Measurements from ENCODE around the gene C4orf33. TPM values are rescaled to one million over a fixed set of nuclear protein-coding genes. Genes with fewer than 3 reads are reported as not detected.

C4orf33 gene
- total and polyA plus RNA-seq, 5 donors = 6.1 to 7.2 (median 6.5) TPM

DNA sequence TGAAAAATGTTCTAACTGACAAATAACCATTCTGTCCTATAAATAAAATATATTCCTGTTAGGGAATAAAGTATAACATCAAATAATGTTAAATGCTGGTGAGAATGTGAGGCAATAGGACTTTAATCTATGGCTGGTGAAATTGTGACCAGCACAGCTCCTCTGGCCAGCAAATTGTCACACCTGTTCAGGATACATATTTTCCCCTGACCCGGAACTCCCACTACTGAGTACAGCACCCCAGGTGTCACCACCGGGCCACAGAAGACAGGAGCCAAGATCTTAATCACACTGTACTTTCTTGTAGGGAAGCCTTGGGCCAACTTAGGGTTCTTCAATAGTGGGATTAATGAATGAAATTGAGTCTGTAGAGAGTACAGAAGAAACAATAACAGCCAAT is 33.2 kb downstream of the C4orf33 start:
- Histone ChIP-seq H3K27me3 (ENCODE audit: control insufficient read depth, insufficient read depth) (no peaks in the 10 kb centered on the region), H3K9me3 (ENCODE audit: control insufficient read depth, low read length) (no peaks in the 10 kb centered on the region), H3K27ac (ENCODE audit: low read length) (no peak overlapping the region), H3K4me3 (ENCODE audit: low read length) (no peak overlapping the region), H3K4me1 (ENCODE audit: control insufficient read depth, insufficient read depth, low read length) (no peaks in the 10 kb centered on the region)
- no peak for DNase-seq
- no peak for ATAC-seq
- 83% methylated on average over 2 of the region's 2 CpGs for WGBS
- intact Hi-C loops (cut with DNase I) = no loop called here

DNA sequence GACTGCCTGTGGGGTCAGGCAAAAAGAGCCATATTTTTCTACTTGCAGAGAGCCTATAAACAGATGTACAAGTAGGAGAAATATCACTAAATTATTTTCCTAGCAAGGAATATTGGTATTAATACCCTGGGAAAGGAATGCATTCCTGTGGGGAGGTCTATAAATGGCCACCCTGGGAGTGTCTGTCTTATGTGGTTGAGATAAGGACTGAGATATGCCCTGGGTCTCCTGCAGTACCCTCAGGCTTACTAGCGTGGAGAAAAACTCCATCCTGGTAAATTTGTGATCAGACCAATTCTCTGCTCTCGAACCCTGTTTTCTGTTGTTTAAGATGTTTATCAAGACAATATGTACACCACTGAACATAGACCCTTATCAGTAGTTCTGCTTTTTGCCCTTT is 35.4 kb downstream of the C4orf33 start:
- Histone ChIP-seq H3K4me1 (ENCODE audit: control insufficient read depth, insufficient read depth, low read length) (no peaks in the 10 kb centered on the region), H3K4me3 (ENCODE audit: low read length) (no peak overlapping the region), H3K9me3 (ENCODE audit: control insufficient read depth, low read length) (no peaks in the 10 kb centered on the region), H3K27ac (ENCODE audit: low read length) (no peak overlapping the region), H3K27me3 (ENCODE audit: control insufficient read depth, insufficient read depth) (no peaks in the 10 kb centered on the region)
- WGBS = 84% methylated on average over 2 of the region's 2 CpGs
- ATAC-seq (no peak), DNase-seq (no peak)
- intact Hi-C loops (cut with DNase I) = no loop called here

DNA sequence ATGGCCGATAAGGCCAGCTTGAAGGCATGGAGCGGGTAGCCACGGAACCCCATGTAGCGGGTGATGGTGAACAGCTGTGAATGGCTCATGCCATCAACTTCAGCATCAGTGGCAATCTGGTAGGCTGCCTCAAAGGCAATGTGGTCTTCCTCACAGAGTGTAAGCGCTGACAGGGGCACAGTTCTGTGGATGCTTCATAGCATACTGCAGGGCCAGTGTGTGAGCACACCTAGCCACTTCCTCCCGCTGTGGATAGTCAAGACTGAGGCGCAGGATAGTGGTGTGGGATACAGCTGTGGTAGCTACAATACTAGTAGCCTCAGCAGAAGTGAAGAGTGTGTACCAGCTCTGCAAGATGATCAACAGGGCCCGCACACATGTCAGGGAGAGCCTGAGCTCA is 40.5 kb downstream of the C4orf33 start:
- no peak for DNase-seq
- Histone ChIP-seq H3K27me3 (ENCODE audit: control insufficient read depth, insufficient read depth) (no peaks in the 10 kb centered on the region), H3K27ac (ENCODE audit: low read length) (no peak overlapping the region), H3K4me3 (ENCODE audit: low read length) (no peak overlapping the region), H3K9me3 (ENCODE audit: control insufficient read depth, low read length) (no peaks in the 10 kb centered on the region), H3K4me1 (ENCODE audit: control insufficient read depth, insufficient read depth, low read length) (no peaks in the 10 kb centered on the region)
- ATAC-seq = peak in 1 of 2 donors; percentile 36
- 92% methylated on average over 8 of the region's 8 CpGs for WGBS
- intact Hi-C loops (cut with DNase I) = no loop called here

DNA sequence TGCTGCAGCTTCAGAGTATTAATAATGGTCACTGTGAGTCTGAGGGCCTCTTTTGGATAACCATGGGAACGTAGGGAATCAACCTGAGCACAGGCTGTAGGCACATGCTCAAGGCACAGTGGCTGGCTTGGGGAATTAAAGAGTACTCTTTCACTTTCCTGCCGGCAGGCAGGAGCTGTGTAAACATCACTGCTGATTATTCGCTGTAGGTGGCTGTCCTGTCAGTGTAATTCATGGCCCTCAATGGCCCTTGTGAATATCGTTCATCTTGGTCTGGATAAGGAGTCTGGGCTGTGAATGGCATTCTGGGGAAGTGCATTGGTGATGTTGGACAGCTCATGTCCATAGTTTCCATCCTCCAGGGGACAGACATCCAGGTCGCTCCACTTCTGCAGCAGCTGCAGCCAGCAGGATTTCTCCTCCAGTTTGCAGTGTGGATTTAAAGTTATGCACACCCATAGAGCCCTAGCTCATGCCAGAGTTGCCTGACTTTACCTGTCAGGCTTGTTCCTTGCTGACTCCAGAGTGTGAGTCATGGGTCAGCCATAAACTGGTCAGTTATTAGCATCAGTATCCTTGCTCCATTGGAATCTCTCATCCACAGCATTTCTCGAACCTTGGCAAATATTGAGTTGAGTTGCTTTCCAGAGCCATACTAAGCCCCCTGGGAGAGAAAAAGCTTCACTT is 43.0 kb downstream of the C4orf33 start:
- no peaks in the 10 kb centered on the region for H3K4me1 ChIP-seq (ENCODE audit: control insufficient read depth, insufficient read depth, low read length)
- H3K27me3 ChIP-seq (ENCODE audit: control insufficient read depth, insufficient read depth) = no peaks in the 10 kb centered on the region
- H3K9me3 ChIP-seq (ENCODE audit: control insufficient read depth, low read length) = no peaks in the 10 kb centered on the region
- no peak overlapping the region for H3K4me3 ChIP-seq (ENCODE audit: low read length)
- ATAC-seq (no peak), DNase-seq (no peak)
- 62% methylated on average over 6 of the region's 6 CpGs for WGBS
- no peak overlapping the region for H3K27ac ChIP-seq (ENCODE audit: low read length)
- intact Hi-C loops (cut with DNase I) = no loop called here

DNA sequence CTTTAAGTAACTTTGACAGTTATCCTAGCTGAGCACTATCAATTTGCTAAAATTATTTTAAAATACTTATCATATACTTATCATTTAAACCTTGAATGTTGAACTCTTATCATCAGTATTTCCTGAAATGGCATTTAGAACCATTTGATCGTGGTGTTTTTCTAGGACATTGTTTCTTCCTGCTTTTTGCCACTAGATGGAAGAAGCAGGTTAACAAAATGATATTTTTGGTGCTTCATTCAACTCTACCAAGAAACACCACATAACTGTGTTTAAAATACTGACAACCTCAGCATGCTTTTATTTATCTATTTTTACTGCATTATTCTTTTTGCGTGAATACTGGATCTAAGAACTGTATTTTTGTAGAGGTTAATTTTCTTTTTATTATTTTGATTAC is 44.6 kb downstream of the C4orf33 start:
- WGBS = 49% methylated on average over 2 of the region's 2 CpGs
- no peak for ATAC-seq
- Histone ChIP-seq H3K4me1 (ENCODE audit: control insufficient read depth, insufficient read depth, low read length) (no peaks in the 10 kb centered on the region), H3K4me3 (ENCODE audit: low read length) (no peak overlapping the region), H3K9me3 (ENCODE audit: control insufficient read depth, low read length) (no peaks in the 10 kb centered on the region), H3K27me3 (ENCODE audit: control insufficient read depth, insufficient read depth) (no peaks in the 10 kb centered on the region), H3K27ac (ENCODE audit: low read length) (no peak overlapping the region)
- intact Hi-C loops (cut with DNase I) = no loop called here
- DNase-seq = no peak

DNA sequence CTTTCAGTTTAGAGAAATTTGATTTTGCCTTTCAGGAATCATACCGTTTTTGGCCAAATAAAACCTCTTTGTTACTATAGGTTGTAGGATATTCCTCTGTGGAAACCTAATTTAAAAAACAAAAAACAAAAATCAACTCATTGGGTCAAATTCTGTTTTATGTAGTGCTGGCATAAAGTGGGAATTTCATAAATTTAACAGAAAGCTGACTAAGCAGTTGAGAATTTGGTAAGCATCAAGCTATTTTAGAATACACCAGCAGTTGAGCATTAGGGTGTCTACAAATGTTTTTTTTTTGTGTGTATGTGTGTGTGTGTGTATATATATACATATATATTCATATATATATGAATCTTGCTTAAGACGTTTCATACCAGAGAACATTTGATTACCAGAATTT is 47.4 kb downstream of the C4orf33 start:
- no peak overlapping the region for H3K27ac ChIP-seq (ENCODE audit: low read length)
- H3K4me1 ChIP-seq (ENCODE audit: control insufficient read depth, insufficient read depth, low read length) = no peaks in the 10 kb centered on the region
- 44% methylated on average over 2 of the region's 2 CpGs for WGBS
- H3K27me3 ChIP-seq (ENCODE audit: control insufficient read depth, insufficient read depth) = no peaks in the 10 kb centered on the region
- H3K4me3 ChIP-seq (ENCODE audit: low read length) = no peak overlapping the region
- intact Hi-C loops (cut with DNase I) = no loop called here
- no peaks in the 10 kb centered on the region for H3K9me3 ChIP-seq (ENCODE audit: control insufficient read depth, low read length)
- no peak for ATAC-seq
- DNase-seq = no peak

DNA sequence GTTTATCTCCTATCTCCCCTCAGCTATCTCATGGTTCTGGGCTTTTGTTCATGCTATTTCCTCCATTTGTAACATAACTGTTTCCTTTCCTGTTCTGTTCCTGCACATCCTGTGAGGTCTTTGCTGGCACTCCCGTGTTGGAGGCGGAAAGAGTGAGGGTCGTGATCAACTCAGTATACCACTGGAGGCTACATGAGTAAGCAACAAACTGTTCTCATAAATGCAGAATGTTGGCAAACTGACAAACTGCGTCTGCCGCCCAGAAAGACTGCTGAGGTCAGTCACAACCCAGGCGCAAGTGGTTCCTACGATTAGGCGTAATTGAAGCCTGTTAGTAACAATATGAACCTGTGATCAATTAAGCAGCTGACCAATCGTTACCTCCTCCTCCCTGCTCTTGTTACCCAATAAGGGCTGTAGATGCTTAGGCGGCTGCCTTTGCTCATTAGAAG is 48.8 kb downstream of the C4orf33 start:
- intact Hi-C loops (cut with DNase I) = no loop called here
- H3K4me3 ChIP-seq (ENCODE audit: low read length) = no peak overlapping the region

DNA sequence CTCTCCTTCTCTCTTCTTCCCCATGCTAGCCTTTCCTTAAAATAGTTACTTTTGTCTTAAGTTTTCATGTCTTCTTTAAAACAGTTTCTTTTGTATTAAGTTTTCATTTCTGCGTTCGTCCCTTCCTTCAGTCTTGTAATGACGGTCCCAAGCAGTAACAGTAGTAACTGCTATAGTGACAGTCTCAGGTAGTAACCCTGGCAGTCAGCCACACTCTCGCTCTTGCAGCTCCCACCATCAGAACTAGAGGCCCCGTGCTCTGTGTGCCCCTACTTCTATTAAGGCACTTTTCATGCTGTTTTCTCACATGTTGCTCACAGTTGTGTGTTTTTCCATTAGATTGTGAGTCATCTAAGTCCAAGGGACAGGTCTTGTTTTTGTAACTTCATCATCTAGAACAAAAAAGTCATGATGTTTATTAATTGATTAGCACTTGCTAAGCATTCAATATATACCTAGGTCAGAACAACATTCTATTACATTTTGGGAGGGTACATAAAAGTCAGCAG is 49.3 kb downstream of the C4orf33 start:
- Histone ChIP-seq H3K9me3 (ENCODE audit: control insufficient read depth, low read length) (no peaks in the 10 kb centered on the region), H3K4me3 (ENCODE audit: low read length) (no peak overlapping the region), H3K27me3 (ENCODE audit: control insufficient read depth, insufficient read depth) (no peaks in the 10 kb centered on the region), H3K27ac (ENCODE audit: low read length) (no peak overlapping the region), H3K4me1 (ENCODE audit: control insufficient read depth, insufficient read depth, low read length) (no peaks in the 10 kb centered on the region)
- 81% methylated on average over 5 of the region's 5 CpGs for WGBS
- ATAC-seq (no peak), DNase-seq (no peak)
- intact Hi-C loops (cut with DNase I) = no loop called here

More for the DNA sequence above, 48.8 kb downstream of the C4orf33 start:
- 56% methylated on average over 10 of the region's 10 CpGs for WGBS
- Histone ChIP-seq H3K4me1 (ENCODE audit: control insufficient read depth, insufficient read depth, low read length) (no peaks in the 10 kb centered on the region), H3K27ac (ENCODE audit: low read length) (no peak overlapping the region), H3K27me3 (ENCODE audit: control insufficient read depth, insufficient read depth) (no peaks in the 10 kb centered on the region), H3K9me3 (ENCODE audit: control insufficient read depth, low read length) (no peaks in the 10 kb centered on the region)
- DNase-seq (peak in 1 of 3 donors; percentile 53), ATAC-seq (no peak)

DNA sequence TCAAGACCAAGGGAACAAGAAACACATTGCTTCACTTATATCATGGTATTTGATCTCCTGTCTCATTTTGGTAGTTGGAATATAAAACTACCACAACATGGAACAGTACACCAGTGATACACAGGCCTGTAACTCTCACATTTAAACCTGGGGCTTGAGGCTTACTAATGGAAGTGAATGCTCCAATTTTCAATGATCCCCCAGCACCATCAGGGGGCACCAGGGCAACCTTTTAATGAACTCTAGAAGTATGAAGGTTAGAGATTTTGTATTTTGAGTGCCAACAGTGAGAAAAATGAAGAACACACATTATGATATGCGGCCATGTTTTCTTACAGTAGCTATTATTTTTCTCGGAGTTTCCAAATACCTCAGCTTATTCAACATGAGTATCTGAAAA is 50.7 kb downstream of the C4orf33 start:
- intact Hi-C loops (cut with DNase I) = no loop called here
- ATAC-seq = no peak
- no peaks in the 10 kb centered on the region for H3K27me3 ChIP-seq (ENCODE audit: control insufficient read depth, insufficient read depth)
- no peaks in the 10 kb centered on the region for H3K9me3 ChIP-seq (ENCODE audit: control insufficient read depth, low read length)
- H3K4me1 ChIP-seq (ENCODE audit: control insufficient read depth, insufficient read depth, low read length) = no peaks in the 10 kb centered on the region
- 83% methylated on average over 2 of the region's 2 CpGs for WGBS
- H3K27ac ChIP-seq (ENCODE audit: low read length) = no peak overlapping the region
- no peak overlapping the region for H3K4me3 ChIP-seq (ENCODE audit: low read length)
- DNase-seq = no peak

DNA sequence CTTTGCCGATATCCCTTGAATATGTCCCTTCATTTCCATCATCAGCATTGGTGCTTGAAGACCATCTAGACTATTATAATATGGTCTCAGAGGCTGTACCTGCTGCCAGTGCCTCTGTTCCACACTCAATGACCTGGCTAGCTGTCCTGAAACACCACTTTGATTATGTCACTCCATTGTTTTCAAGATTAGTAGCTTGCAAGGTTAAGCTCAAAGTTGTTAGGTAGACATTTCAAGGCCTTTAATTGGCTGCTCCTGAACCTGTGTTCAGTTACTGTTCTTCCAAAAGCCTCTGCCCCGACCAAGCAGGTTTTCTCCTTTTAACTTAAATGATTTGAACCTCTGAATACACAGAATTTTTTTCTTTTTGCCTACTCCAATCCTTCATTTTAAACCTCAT is 52.9 kb downstream of the C4orf33 start:
- Histone ChIP-seq H3K4me1 (ENCODE audit: control insufficient read depth, insufficient read depth, low read length) (no peaks in the 10 kb centered on the region), H3K27ac (ENCODE audit: low read length) (no peak overlapping the region), H3K9me3 (ENCODE audit: control insufficient read depth, low read length) (no peaks in the 10 kb centered on the region), H3K4me3 (ENCODE audit: low read length) (no peak overlapping the region), H3K27me3 (ENCODE audit: control insufficient read depth, insufficient read depth) (no peaks in the 10 kb centered on the region)
- ATAC-seq (no peak), DNase-seq (no peak)
- WGBS = 92% methylated on average over 2 of the region's 2 CpGs
- intact Hi-C loops (cut with DNase I) = no loop called here

DNA sequence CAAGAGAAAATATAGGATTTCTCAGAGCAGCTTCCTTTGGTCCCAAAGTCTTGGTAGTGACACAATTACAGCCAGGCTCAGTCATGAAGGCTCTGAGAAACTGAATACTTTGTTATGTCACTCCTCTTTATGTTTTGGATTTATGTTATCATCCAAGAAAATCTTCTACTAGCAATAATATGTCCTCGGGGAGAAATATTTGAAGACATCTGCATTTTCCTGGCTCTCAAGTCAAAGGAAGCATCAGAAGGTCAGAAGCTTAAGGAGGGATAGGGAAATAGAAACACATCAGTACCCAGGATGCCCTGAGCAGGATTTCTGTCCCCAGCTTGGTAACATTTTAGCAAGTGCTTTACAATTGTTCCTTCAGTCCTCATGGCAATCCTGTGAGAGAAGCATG is 54.0 kb downstream of the C4orf33 start:
- WGBS = 58% methylated on average over 1 of the region's 1 CpG
- intact Hi-C loops (cut with DNase I) = no loop called here
- Histone ChIP-seq H3K4me1 (ENCODE audit: control insufficient read depth, insufficient read depth, low read length) (no peaks in the 10 kb centered on the region), H3K4me3 (ENCODE audit: low read length) (no peak overlapping the region), H3K27me3 (ENCODE audit: control insufficient read depth, insufficient read depth) (no peaks in the 10 kb centered on the region), H3K9me3 (ENCODE audit: control insufficient read depth, low read length) (no peaks in the 10 kb centered on the region), H3K27ac (ENCODE audit: low read length) (no peak overlapping the region)
- no peak for DNase-seq
- no peak for ATAC-seq

DNA sequence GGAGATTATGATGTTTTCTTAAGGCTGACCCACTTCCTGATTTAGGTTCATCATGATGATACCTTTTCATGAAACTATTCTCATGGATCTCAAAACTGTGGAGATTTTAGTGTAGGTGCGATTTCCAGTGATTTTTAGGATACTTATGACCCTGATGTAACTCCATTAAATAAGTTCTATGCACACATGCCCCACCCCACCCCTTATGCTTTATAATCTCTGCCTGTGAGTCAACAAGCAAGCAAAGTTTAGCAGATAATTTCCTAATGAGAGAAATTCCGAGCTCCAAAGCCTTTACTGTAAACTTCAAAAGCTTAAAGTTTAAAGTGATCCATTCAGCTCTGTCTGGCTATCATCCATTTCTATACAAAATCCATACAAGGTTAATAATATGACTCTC is 56.4 kb downstream of the C4orf33 start:
- intact Hi-C loops (cut with DNase I) = no loop called here
- DNase-seq (no peak), ATAC-seq (no peak)
- H3K4me3 ChIP-seq (ENCODE audit: low read length) = no peak overlapping the region
- no peaks in the 10 kb centered on the region for H3K9me3 ChIP-seq (ENCODE audit: control insufficient read depth, low read length)
- no peaks in the 10 kb centered on the region for H3K27me3 ChIP-seq (ENCODE audit: control insufficient read depth, insufficient read depth)
- 75% methylated on average over 2 of the region's 2 CpGs for WGBS
- no peak overlapping the region for H3K27ac ChIP-seq (ENCODE audit: low read length)
- no peaks in the 10 kb centered on the region for H3K4me1 ChIP-seq (ENCODE audit: control insufficient read depth, insufficient read depth, low read length)

All from right cardiac atrium (tissue), 5 donors.